22Rv1 (cell line): Measurements from ENCODE around the gene GNPNAT1.

Experiments
- CTCF ChIP-seq: fragments of 450-650 bp; IDR thresholded peaks from 2 replicates; pipeline ENCODE4 v1.5.1; 2017; ENCODE audit warnings: mild to moderate bottlenecking
- ZFX ChIP-seq: fragments of 450-650 bp; IDR thresholded peaks from 2 replicates; pipeline ENCODE4 v1.6.1; 2017; ENCODE audit warnings: antibody characterized with exemption, borderline replicate concordance

GRCh38 chr14:52808101-52808500 lies 16.7 kb upstream of the GNPNAT1 start:
- TF ChIP-seq CTCF = no peak
- TF ChIP-seq ZFX = no peak
